ENCODE measurements around the gene ST6GALNAC1.

DNA sequence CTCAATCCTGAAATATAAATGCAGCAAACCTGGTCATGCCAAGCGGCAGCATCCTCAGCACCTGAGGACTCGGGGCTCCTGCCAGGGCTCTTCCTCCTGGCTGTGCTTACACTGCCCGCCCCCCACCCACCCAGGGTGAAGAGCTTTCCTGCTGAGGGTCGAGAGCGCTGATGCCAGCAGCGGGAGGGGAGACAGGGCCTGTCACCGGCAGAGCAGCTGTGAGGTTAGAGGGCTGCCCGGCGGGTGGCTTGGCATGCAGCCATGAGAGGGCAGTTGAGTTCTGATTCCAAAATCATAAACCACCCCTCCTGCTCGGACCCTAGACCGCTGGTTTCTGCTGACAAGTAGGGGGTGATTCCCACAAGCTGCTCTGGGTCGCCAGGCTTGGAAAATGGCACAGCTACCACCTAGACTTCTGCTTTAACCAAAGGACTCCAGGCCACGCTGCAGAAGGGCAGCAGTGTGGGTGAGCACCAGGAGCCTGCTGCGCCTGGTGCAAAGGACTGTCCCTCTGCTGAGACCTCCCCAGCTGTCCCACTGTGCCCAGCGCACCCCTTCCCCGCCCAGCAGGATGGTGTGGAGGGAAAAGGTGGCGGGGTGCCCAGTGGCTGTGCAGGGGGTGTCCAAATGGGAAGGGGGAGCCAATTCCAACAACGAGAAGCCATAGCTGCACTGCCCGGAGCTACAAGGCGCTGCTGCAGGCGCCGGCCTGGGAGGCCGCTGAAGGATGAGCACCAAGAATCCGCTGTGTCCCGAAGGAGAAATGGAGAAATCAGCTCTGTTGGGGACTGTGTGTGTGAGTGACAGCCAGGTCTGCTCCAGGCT lies 40.6 kb upstream of the ST6GALNAC1 start:
- TF ChIP-seq MAF1 (CRISPR knock-in tag; IDR thresholded peaks at IDR 0.05; ENCODE audit: borderline replicate concordance) (no peak), SETDB1 (CRISPR knock-in tag; IDR thresholded peaks at IDR 0.05; ENCODE audit: borderline replicate concordance) (no peak), ARNT2 (CRISPR knock-in tag; IDR thresholded peaks at IDR 0.05; ENCODE audit: low read depth) (no peak), POLR2A (IDR thresholded peaks at IDR 0.05; ENCODE audit: insufficient read depth in 1 of 2, low read depth in 2 of 2, low read length in 2 of 2) (no peak), STAG1 (CRISPR knock-in tag; IDR thresholded peaks at IDR 0.05) (no peak), ZNF446 (CRISPR knock-in tag; IDR thresholded peaks at IDR 0.05) (no peak), EP300 (IDR thresholded peaks at IDR 0.05; ENCODE audit: low read depth in 2 of 2, low read length in 2 of 2) (no peak), EP300 (CRISPR knock-in tag; IDR thresholded peaks at IDR 0.05; ENCODE audit: borderline replicate concordance) (no peak), KLF6 (CRISPR knock-in tag; IDR thresholded peaks at IDR 0.05) (no peak)
- TF ChIP-seq, protein P1, sequence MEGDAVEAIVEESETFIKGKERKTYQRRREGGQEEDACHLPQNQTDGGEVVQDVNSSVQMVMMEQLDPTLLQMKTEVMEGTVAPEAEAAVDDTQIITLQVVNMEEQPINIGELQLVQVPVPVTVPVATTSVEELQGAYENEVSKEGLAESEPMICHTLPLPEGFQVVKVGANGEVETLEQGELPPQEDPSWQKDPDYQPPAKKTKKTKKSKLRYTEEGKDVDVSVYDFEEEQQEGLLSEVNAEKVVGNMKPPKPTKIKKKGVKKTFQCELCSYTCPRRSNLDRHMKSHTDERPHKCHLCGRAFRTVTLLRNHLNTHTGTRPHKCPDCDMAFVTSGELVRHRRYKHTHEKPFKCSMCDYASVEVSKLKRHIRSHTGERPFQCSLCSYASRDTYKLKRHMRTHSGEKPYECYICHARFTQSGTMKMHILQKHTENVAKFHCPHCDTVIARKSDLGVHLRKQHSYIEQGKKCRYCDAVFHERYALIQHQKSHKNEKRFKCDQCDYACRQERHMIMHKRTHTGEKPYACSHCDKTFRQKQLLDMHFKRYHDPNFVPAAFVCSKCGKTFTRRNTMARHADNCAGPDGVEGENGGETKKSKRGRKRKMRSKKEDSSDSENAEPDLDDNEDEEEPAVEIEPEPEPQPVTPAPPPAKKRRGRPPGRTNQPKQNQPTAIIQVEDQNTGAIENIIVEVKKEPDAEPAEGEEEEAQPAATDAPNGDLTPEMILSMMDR (CRISPR knock-in tag; IDR thresholded peaks at IDR 0.05) = no peak

All from HepG2 (cell line).